ENCODE measurements around the gene SPATA25. TPM values are rescaled to one million over a fixed set of nuclear protein-coding genes. Genes with fewer than 3 reads are reported as not detected.

SPATA25 gene
- total and polyA plus RNA-seq, 8 donors: 0.50 to 15.5 (median 4.2) TPM; not detected in 3

DNA sequence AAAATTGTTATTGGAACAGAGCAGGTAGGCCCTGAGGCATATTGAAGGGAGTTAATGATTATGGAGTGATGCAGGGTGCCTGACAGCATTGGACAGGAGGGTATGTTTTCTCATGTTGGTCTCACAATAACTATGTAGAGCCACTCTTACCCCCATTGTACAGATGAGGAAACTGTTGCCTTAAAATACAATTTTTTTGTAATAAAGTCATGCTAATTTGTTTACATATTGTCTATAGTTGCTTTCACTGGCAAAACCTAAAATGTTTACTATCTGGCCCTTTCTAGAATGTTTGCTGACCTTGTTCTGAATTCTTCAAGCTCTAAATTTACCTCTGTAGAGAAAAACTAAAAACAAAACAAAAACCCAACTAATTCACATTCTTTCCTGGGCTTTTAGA lies 35.9 kb downstream of the SPATA25 start:
- TF ChIP-seq POLR2AphosphoS5 (IDR thresholded peaks at IDR 0.05): no peak
- intact Hi-C loops (cut with DNase I; ENCODE audit: low total_unique reads): no loop called here
- Histone ChIP-seq H3K27me3 (no peaks in the 10 kb centered on the region), H3K4me3 (no peak overlapping the region), H3K4me1 (peaks cover 21 to 47% (median 39%) of the 10 kb centered on the region in 4 donors), H3K36me3 (peaks cover 19 to 80% (median 59%) of the 10 kb centered on the region in 4 donors), H3K9me3 (no peaks in the 10 kb centered on the region), H3K27ac (peak overlapping the region in 1 of 5 donors; percentile 11)
- DNase-seq: no peak

DNA sequence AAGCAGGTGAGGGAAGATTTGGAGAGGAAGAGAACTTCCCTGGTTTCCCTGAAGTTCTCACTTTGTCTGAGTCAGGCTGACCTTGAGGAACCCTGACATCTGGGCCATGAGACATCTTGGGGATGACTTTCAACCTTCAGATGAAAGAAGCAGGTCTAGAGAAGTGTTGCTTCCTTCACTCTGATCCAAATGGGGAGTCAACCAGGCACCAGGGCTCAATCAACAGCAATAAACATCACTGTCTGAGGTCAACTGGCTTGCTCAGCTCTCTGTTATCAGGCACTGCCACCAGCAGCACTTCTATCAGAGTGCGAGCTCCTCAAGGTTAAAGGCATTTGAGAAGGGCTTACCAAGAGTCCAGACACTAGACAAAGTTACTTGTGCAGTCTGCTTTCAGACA lies 36.5 kb downstream of the SPATA25 start:
- Histone ChIP-seq H3K27ac (peak overlapping the region in 2 of 5 donors; percentile 11 to 17), H3K4me3 (no peak overlapping the region), H3K9me3 (no peaks in the 10 kb centered on the region), H3K4me1 (peaks cover 15 to 41% (median 33%) of the 10 kb centered on the region in 4 donors), H3K27me3 (no peaks in the 10 kb centered on the region), H3K36me3 (peaks cover 20 to 86% (median 65%) of the 10 kb centered on the region in 4 donors)
- intact Hi-C loops (cut with DNase I; ENCODE audit: low total_unique reads): no loop called here
- TF ChIP-seq EP300 (IDR thresholded peaks at IDR 0.05) (no peak), POLR2AphosphoS5 (IDR thresholded peaks at IDR 0.05) (no peak), POLR2A (IDR thresholded peaks at IDR 0.05) (no peak)
- TF ChIP-seq, protein P1, sequence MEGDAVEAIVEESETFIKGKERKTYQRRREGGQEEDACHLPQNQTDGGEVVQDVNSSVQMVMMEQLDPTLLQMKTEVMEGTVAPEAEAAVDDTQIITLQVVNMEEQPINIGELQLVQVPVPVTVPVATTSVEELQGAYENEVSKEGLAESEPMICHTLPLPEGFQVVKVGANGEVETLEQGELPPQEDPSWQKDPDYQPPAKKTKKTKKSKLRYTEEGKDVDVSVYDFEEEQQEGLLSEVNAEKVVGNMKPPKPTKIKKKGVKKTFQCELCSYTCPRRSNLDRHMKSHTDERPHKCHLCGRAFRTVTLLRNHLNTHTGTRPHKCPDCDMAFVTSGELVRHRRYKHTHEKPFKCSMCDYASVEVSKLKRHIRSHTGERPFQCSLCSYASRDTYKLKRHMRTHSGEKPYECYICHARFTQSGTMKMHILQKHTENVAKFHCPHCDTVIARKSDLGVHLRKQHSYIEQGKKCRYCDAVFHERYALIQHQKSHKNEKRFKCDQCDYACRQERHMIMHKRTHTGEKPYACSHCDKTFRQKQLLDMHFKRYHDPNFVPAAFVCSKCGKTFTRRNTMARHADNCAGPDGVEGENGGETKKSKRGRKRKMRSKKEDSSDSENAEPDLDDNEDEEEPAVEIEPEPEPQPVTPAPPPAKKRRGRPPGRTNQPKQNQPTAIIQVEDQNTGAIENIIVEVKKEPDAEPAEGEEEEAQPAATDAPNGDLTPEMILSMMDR (IDR thresholded peaks at IDR 0.05): no peak
- DNase-seq: peak in 1 of 2 donors; percentile 28
- 56 to 94% (median 93%) methylated on average over 1 of the region's 1 CpG for WGBS, 5 donors

DNA sequence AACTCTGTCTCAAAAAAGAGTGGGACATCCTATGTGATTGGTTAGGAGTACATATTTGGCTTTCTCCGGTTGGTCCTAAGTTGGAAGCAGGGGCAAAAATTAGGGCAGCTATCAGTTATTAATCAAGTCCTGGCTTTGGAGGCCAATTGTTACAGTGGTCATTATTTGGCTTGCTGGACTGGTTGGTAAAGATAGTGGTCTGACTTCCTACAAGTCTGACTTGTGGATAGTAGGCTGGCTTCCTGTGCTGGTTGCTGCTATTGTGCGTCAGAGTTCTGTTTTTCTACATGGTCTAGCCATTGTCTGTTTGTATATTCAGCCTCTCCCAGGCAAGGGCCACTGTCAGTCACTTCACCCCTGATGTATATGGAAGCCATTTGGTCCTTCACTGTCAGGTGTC lies 37.2 kb downstream of the SPATA25 start:
- Histone ChIP-seq H3K27me3 (no peaks in the 10 kb centered on the region), H3K36me3 (peaks cover 20 to 93% (median 72%) of the 10 kb centered on the region in 4 donors)

DNA sequence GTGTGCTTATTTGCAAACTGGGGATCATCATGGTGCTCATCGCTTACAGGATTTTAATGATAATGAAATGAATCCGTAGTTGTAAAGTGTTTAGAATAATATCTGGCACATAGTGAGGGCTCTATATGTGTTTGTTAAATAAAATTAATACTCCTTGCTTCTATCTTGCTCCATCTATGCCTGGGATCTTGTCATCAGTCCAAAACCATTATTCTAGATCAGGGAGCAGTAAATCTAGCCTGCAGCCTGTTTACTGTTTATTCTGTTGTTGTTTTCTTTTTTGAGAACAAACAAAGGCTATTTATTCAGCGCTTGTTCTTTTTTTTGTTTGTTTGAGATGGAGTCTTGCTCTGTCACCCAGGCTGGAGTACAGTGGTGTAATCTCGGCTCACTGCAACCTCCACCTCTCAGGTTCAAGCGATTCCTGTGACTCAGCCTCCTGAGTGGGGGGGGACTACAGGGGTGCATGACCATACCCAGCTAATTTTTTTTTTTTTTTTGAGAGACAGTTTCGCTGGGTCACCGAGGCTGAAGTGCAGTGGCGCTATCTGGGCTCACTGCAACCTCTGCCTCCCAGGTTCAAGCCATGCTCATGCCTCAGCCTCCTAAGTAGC lies 38.3 kb downstream of the SPATA25 start:
- Histone ChIP-seq H3K36me3 (peaks cover 27 to 95% (median 78%) of the 10 kb centered on the region in 4 donors), H3K4me1 (peaks cover 0 to 23% (median 17%) of the 10 kb centered on the region in 4 donors)
- DNase-seq: no peak

More for the DNA sequence above, 37.2 kb downstream of the SPATA25 start:
- Histone ChIP-seq H3K9me3 (no peaks in the 10 kb centered on the region), H3K4me3 (no peak overlapping the region), H3K27ac (no peak overlapping the region), H3K4me1 (peaks cover 8 to 34% (median 26%) of the 10 kb centered on the region in 4 donors)
- no peak for DNase-seq
- intact Hi-C loops (cut with DNase I; ENCODE audit: low total_unique reads): no loop called here
- TF ChIP-seq EP300 (IDR thresholded peaks at IDR 0.05) (no peak), POLR2AphosphoS5 (IDR thresholded peaks at IDR 0.05) (no peak), POLR2A (IDR thresholded peaks at IDR 0.05) (no peak)
- TF ChIP-seq, protein P1 (IDR thresholded peaks at IDR 0.05): no peak
- WGBS, 5 donors: 93 to 97% (median 95%) methylated on average over 2 of the region's 2 CpGs

More for the DNA sequence above, 38.3 kb downstream of the SPATA25 start:
- Histone ChIP-seq H3K27ac (no peak overlapping the region), H3K9me3 (no peaks in the 10 kb centered on the region), H3K4me3 (no peak overlapping the region), H3K27me3 (no peaks in the 10 kb centered on the region)
- intact Hi-C loops (cut with DNase I; ENCODE audit: low total_unique reads): no loop called here
- WGBS, 5 donors: 89 to 92% (median 91%) methylated on average over 8 of the region's 8 CpGs
- TF ChIP-seq, protein P1 (IDR thresholded peaks at IDR 0.05): no peak
- TF ChIP-seq EP300 (IDR thresholded peaks at IDR 0.05) (no peak), POLR2AphosphoS5 (IDR thresholded peaks at IDR 0.05) (no peak), POLR2A (IDR thresholded peaks at IDR 0.05) (no peak)
